Astrocyte (in vitro differentiated cells and primary cell): ENCODE measurements around the gene CIB4. TPM values are rescaled to one million over a fixed set of nuclear protein-coding genes. Genes with fewer than 3 reads are reported as not detected.

Experiments used
- DNase-seq: peaks from one replicate; pipeline ENCODE4 v3.0.0-alpha.2; 2010; ENCODE audit warnings: low read depth
- FAIRE-seq: peaks from 2 replicates; lab custom pipeline; 2011; peaks lifted over from hg19 to GRCh38; lab: Jason Lieb, UNC
- H2AFZ ChIP-seq: 2 replicates; pipeline ENCODE4 v1.6.0; 2012; ENCODE audit warnings: low read depth, low read length, inconsistent platforms
- H3K27ac ChIP-seq: 2 replicates; pipeline ENCODE4 v1.5.1; 2011; ENCODE audit warnings: low read depth, low read length, inconsistent platforms
- H3K27me3 ChIP-seq: 2 replicates; pipeline ENCODE4 v1.6.0; 2011; ENCODE audit warnings: low read length, inconsistent platforms; ENCODE audit not compliant: insufficient read depth
- H3K36me3 ChIP-seq: 2 replicates; pipeline ENCODE4 v1.5.1; 2011; ENCODE audit warnings: low read length, inconsistent platforms; ENCODE audit not compliant: insufficient read depth
- H3K4me1 ChIP-seq: 2 replicates; pipeline ENCODE4 v1.5.1; 2011; ENCODE audit warnings: low read length, inconsistent platforms; ENCODE audit not compliant: insufficient read depth
- H3K4me2 ChIP-seq: 2 replicates; pipeline ENCODE4 v1.6.0; 2012; ENCODE audit warnings: low read length, inconsistent platforms
- H3K4me3 ChIP-seq: 2 replicates; pipeline ENCODE4 v1.5.1; 2011; ENCODE audit warnings: low read depth, mild to moderate bottlenecking, low read length, inconsistent platforms; ENCODE audit not compliant: insufficient read depth
- H3K79me2 ChIP-seq: 2 replicates; pipeline ENCODE4 v1.6.0; 2012; ENCODE audit warnings: mild to moderate bottlenecking, low read length, inconsistent platforms; ENCODE audit not compliant: insufficient read depth
- H3K9ac ChIP-seq: 2 replicates; pipeline ENCODE4 v1.6.0; 2012; ENCODE audit warnings: mild to moderate bottlenecking, low read length, inconsistent platforms
- H3K9me3 ChIP-seq: 2 replicates; pipeline ENCODE4 v1.5.1; 2012; ENCODE audit warnings: low read depth, mild to moderate bottlenecking, low read length, inconsistent platforms; ENCODE audit not compliant: insufficient read depth
- H4K20me1 ChIP-seq: 2 replicates; pipeline ENCODE4 v1.6.0; 2012; ENCODE audit warnings: low read length, inconsistent platforms; ENCODE audit not compliant: insufficient read depth
- H3K27ac Mint-ChIP-seq: one replicate; pipeline ENCODE4 v1.8.0; 2021; ENCODE audit warnings: mild to moderate bottlenecking, mixed read lengths; ENCODE audit not compliant: unreplicated experiment
- H3K27me3 Mint-ChIP-seq: one replicate; pipeline ENCODE4 v1.8.0; 2021; ENCODE audit warnings: low read depth, mixed read lengths; ENCODE audit not compliant: unreplicated experiment
- H3K36me3 Mint-ChIP-seq: one replicate; pipeline ENCODE4 v1.8.0; 2021; ENCODE audit warnings: low read depth, mixed read lengths; ENCODE audit not compliant: unreplicated experiment
- H3K4me1 Mint-ChIP-seq: one replicate; pipeline ENCODE4 v1.8.0; 2021; ENCODE audit warnings: low read depth, mixed read lengths; ENCODE audit not compliant: unreplicated experiment
- H3K4me3 Mint-ChIP-seq: one replicate; pipeline ENCODE4 v1.8.0; 2021; ENCODE audit warnings: mild to moderate bottlenecking, moderate library complexity, mixed read lengths; ENCODE audit not compliant: unreplicated experiment
- H3K9me3 Mint-ChIP-seq: one replicate; pipeline ENCODE4 v1.8.0; 2021; ENCODE audit warnings: mild to moderate bottlenecking, mixed read lengths; ENCODE audit not compliant: unreplicated experiment
- EZH2 ChIP-seq: IDR thresholded peaks from 2 replicates; pipeline ENCODE4 v1.6.1; 2012; ENCODE audit warnings: mild to moderate bottlenecking, low read length, inconsistent platforms; ENCODE audit not compliant: insufficient read depth
- total RNA-seq: library from RNA; stranded (reverse); gene quantifications from 2 replicates; pipeline ENCODE4 v1.2.1, GENCODE V29; 2021
- TF ChIP-seq, protein P1 (sequence below): IDR thresholded peaks from 2 replicates; pipeline ENCODE4 v1.5.1; 2011; ENCODE audit warnings: low read depth, mild to moderate bottlenecking, inconsistent platforms, low read length, moderate library complexity; ENCODE audit not compliant: insufficient read depth

Gene CIB4
- total RNA-seq, 1 donor from 2014 or later, result not detected

DNA sequence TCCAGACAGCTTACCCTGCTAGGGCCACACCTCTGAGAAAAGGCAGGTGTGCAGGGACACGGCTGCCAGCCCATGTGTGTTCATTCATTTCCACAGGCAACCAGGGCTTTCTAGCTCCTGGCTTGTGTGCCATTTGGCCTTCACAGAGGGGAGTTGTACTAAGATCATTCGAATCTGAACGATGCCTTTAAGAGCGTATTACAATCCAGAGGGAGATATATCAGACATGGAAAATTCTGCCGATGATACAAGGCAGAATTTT, 99.0 kb downstream of the CIB4 start:
- Mint-ChIP-seq H3K9me3 (no peaks in the 10 kb centered on the region), H3K36me3 (no peaks in the 10 kb centered on the region), H3K4me1 (peaks cover 10% of the 10 kb centered on the region), H3K27ac (no peak overlapping the region), H3K4me3 (no peak overlapping the region), H3K27me3 (no peaks in the 10 kb centered on the region)
- no peak overlapping the region for H2AFZ ChIP-seq
- no peaks in the 10 kb centered on the region for H3K36me3 ChIP-seq
- H3K9me3 ChIP-seq, result no peaks in the 10 kb centered on the region
- TF ChIP-seq, protein P1, sequence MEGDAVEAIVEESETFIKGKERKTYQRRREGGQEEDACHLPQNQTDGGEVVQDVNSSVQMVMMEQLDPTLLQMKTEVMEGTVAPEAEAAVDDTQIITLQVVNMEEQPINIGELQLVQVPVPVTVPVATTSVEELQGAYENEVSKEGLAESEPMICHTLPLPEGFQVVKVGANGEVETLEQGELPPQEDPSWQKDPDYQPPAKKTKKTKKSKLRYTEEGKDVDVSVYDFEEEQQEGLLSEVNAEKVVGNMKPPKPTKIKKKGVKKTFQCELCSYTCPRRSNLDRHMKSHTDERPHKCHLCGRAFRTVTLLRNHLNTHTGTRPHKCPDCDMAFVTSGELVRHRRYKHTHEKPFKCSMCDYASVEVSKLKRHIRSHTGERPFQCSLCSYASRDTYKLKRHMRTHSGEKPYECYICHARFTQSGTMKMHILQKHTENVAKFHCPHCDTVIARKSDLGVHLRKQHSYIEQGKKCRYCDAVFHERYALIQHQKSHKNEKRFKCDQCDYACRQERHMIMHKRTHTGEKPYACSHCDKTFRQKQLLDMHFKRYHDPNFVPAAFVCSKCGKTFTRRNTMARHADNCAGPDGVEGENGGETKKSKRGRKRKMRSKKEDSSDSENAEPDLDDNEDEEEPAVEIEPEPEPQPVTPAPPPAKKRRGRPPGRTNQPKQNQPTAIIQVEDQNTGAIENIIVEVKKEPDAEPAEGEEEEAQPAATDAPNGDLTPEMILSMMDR, result no peak
- TF ChIP-seq EZH2, result no peak
- H3K4me1 ChIP-seq, result no peaks in the 10 kb centered on the region
- H3K4me3 ChIP-seq, result no peak overlapping the region
- no peak overlapping the region for H3K27ac ChIP-seq
- H3K9ac ChIP-seq, result no peak overlapping the region
- no peak overlapping the region for H3K4me2 ChIP-seq
- FAIRE-seq (no peak), DNase-seq (no peak)
- H3K27me3 ChIP-seq, result peaks cover 4% of the 10 kb centered on the region
- no peaks in the 10 kb centered on the region for H3K79me2 ChIP-seq
- H4K20me1 ChIP-seq, result no peaks in the 10 kb centered on the region

DNA sequence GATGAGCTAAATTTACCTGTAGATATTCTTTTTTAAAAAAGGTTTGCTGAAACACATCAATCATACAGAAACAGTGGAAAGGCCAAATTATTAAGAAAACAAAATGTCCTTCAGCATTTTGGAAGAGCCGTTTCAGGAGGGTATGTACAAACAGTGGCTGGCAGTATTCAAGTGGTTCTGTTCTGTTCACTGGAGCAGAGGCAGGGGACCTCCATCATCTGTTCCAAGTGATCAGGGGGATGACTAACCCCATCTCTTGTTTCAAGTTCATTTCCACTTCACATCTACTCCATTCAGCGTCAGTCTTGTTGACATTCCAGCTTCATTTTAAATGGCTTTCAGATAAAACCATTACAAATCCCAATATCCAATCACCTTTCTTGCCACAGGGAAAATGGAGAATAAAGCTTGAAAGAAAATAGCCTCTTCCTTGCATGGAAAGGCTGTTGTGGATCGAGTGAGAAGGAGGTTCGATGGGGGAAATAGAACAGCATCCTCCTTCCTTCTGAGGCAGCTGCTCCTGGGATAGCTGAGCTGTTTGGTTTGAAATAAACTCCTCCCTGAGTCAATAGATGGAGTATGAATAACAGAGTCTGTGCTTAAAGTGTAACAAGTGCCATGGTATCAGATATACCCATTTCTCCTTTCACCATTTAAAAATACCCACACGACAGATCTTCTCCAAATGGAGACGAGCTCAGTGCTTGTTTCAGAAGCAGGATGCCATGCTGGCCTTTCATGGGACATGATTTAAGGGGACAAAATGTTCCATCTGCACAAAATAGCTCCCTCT, 99.6 kb downstream of the CIB4 start:
- no peak for FAIRE-seq
- peaks cover 10% of the 10 kb centered on the region for H3K4me1 Mint-ChIP-seq
- no peaks in the 10 kb centered on the region for H3K4me1 ChIP-seq
- H3K36me3 ChIP-seq, result no peaks in the 10 kb centered on the region
- no peak overlapping the region for H3K4me2 ChIP-seq
- peaks cover 4% of the 10 kb centered on the region for H3K27me3 ChIP-seq
- TF ChIP-seq, protein P1, result no peak
- TF ChIP-seq EZH2, result no peak
- no peaks in the 10 kb centered on the region for H3K36me3 Mint-ChIP-seq
- H3K4me3 ChIP-seq, result no peak overlapping the region
- no peak overlapping the region for H3K9ac ChIP-seq
- H4K20me1 ChIP-seq, result no peaks in the 10 kb centered on the region
- no peaks in the 10 kb centered on the region for H3K9me3 ChIP-seq
- no peak overlapping the region for H3K27ac Mint-ChIP-seq
- no peak for DNase-seq
- H2AFZ ChIP-seq, result no peak overlapping the region
- H3K27me3 Mint-ChIP-seq, result no peaks in the 10 kb centered on the region
- H3K79me2 ChIP-seq, result no peaks in the 10 kb centered on the region
- no peak overlapping the region for H3K4me3 Mint-ChIP-seq
- H3K27ac ChIP-seq, result no peak overlapping the region
- no peaks in the 10 kb centered on the region for H3K9me3 Mint-ChIP-seq

DNA sequence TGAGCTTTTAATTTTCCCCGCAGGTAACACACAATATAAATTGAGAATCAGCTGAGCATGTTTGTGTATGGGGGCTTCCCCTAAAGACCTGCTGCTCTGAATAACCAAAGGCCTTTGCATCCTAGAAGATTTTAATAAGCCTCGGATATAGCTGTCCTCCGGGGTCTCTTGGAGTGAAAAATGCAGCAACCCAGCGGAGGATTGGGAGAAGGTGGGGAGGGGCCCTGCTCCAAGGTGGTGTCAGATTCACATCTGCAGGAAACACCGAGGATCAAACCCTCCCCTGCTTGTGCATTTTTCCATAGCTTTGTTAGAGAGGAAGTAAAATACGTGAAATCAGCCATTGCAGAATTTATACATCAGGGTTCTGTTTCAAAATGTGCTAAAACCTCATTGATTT, 100.2 kb downstream of the CIB4 start:
- H3K36me3 Mint-ChIP-seq, result no peaks in the 10 kb centered on the region
- DNase-seq, result no peak
- Histone ChIP-seq H3K4me2 (no peak overlapping the region), H3K4me3 (no peak overlapping the region), H2AFZ (no peak overlapping the region), H4K20me1 (no peaks in the 10 kb centered on the region), H3K36me3 (no peaks in the 10 kb centered on the region), H3K27me3 (peaks cover 4% of the 10 kb centered on the region), H3K4me1 (no peaks in the 10 kb centered on the region), H3K27ac (no peak overlapping the region), H3K79me2 (no peaks in the 10 kb centered on the region), H3K9ac (no peak overlapping the region), H3K9me3 (no peaks in the 10 kb centered on the region)
- no peak overlapping the region for H3K4me3 Mint-ChIP-seq
- peaks cover 10% of the 10 kb centered on the region for H3K4me1 Mint-ChIP-seq
- no peak for TF ChIP-seq EZH2
- TF ChIP-seq, protein P1, result no peak
- H3K27ac Mint-ChIP-seq, result no peak overlapping the region
- FAIRE-seq, result no peak
- no peaks in the 10 kb centered on the region for H3K9me3 Mint-ChIP-seq
- no peaks in the 10 kb centered on the region for H3K27me3 Mint-ChIP-seq
